ENCODE measurements around the gene XCL2. TPM values are rescaled to one million over a fixed set of nuclear protein-coding genes. Genes with fewer than 3 reads are reported as not detected.

The XCL2 gene
- total and polyA plus RNA-seq, 10 of the 15 experiments (the other 5 are each of a cell fraction or from before 2014, with no cell fraction given) = 0.50 to 299 (median 4.8) TPM

DNA sequence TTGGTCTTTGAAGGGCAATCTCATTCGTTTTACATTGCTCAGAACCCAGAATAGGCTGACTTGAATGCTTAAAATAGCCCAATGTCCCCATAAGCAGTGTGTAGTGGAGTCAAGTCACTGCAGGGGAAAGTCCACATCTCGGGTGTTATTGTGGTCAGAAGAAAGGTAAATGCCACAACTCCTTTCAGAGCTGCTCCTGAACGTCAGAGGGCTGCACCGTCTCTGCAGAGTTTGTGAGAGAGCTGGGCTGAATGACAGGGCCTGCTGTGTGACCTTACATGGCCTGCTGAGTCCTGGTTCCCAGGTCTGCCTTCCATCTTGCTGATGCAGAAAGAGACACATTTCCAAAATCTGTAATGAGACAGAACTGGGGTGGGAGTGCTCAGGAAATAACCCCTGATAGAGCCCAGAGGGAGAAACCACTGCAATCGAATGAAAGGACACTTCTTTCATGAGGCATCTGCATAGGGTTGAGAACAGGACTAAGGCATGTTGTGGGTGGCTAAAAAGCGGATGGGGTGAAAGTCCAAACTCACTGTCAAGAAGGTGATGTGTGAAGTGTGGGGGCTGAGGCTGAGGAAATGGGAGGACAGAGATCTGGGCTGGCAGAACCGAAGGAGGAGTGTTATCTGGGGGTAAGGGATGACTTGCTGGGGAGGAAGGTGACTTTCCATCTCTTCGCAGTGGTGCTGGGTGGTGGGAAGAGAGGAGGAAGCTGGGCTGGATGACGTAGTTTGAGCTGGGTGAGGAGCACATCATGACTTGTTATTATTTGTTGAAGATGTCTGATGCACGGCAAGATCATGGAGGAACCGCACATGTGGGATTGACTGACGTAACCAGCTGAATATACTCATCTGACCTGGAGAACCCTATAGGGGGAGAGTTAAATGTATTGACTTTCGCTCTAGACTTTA is 33.7 kb downstream of the XCL2 start (continued):
- TF ChIP-seq, protein P1, sequence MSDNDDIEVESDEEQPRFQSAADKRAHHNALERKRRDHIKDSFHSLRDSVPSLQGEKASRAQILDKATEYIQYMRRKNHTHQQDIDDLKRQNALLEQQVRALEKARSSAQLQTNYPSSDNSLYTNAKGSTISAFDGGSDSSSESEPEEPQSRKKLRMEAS (IDR thresholded peaks at IDR 0.05; ENCODE audit: low read depth, low read length) = no peak
- TF ChIP-seq, protein P2, sequence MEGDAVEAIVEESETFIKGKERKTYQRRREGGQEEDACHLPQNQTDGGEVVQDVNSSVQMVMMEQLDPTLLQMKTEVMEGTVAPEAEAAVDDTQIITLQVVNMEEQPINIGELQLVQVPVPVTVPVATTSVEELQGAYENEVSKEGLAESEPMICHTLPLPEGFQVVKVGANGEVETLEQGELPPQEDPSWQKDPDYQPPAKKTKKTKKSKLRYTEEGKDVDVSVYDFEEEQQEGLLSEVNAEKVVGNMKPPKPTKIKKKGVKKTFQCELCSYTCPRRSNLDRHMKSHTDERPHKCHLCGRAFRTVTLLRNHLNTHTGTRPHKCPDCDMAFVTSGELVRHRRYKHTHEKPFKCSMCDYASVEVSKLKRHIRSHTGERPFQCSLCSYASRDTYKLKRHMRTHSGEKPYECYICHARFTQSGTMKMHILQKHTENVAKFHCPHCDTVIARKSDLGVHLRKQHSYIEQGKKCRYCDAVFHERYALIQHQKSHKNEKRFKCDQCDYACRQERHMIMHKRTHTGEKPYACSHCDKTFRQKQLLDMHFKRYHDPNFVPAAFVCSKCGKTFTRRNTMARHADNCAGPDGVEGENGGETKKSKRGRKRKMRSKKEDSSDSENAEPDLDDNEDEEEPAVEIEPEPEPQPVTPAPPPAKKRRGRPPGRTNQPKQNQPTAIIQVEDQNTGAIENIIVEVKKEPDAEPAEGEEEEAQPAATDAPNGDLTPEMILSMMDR (IDR thresholded peaks at IDR 0.05 in 2 of 3, conservative IDR thresholded peaks at IDR 0.05 in 1 of 3; ENCODE audit: control insufficient read depth in 2 of 3, extremely low read depth in 1 of 3, insufficient read depth in 1 of 3, low read depth in 3 of 3, low read length in 3 of 3) = no peak
- TF ChIP-seq, protein P3, sequence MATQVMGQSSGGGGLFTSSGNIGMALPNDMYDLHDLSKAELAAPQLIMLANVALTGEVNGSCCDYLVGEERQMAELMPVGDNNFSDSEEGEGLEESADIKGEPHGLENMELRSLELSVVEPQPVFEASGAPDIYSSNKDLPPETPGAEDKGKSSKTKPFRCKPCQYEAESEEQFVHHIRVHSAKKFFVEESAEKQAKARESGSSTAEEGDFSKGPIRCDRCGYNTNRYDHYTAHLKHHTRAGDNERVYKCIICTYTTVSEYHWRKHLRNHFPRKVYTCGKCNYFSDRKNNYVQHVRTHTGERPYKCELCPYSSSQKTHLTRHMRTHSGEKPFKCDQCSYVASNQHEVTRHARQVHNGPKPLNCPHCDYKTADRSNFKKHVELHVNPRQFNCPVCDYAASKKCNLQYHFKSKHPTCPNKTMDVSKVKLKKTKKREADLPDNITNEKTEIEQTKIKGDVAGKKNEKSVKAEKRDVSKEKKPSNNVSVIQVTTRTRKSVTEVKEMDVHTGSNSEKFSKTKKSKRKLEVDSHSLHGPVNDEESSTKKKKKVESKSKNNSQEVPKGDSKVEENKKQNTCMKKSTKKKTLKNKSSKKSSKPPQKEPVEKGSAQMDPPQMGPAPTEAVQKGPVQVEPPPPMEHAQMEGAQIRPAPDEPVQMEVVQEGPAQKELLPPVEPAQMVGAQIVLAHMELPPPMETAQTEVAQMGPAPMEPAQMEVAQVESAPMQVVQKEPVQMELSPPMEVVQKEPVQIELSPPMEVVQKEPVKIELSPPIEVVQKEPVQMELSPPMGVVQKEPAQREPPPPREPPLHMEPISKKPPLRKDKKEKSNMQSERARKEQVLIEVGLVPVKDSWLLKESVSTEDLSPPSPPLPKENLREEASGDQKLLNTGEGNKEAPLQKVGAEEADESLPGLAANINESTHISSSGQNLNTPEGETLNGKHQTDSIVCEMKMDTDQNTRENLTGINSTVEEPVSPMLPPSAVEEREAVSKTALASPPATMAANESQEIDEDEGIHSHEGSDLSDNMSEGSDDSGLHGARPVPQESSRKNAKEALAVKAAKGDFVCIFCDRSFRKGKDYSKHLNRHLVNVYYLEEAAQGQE (IDR thresholded peaks at IDR 0.05; ENCODE audit: low read depth, low read length) = no peak
- TF ChIP-seq ZBED1 (IDR thresholded peaks at IDR 0.05; ENCODE audit: borderline replicate concordance) (no peak; the same call in 1 of the 2 replicates), MYB (IDR thresholded peaks at IDR 0.05; ENCODE audit: borderline replicate concordance, low read depth, low read length) (no peak), SPI1 (IDR thresholded peaks at IDR 0.05; ENCODE audit: borderline replicate concordance, insufficient read depth, low read depth, low read length) (peak; percentile 59; the same call in 1 of the 2 replicates), YY1 (IDR thresholded peaks at IDR 0.05; ENCODE audit: low read depth, low read length) (peak; percentile 45; the same call in 1 of the 2 replicates), RELA (IDR thresholded peaks at IDR 0.05; ENCODE audit: borderline replicate concordance, partially characterized antibody) (no peak), RAD21 (IDR thresholded peaks at IDR 0.05; ENCODE audit: insufficient read depth, low read depth, low read length) (no peak; the same call in 1 of the 2 replicates), TARDBP (IDR thresholded peaks at IDR 0.05; ENCODE audit: borderline replicate concordance) (no peak), MYC (IDR thresholded peaks at IDR 0.05; ENCODE audit: insufficient read depth, insufficient read length, insufficient replicate concordance, low read length, severe bottlenecking) (no peak), KLF5 (IDR thresholded peaks at IDR 0.05; ENCODE audit: partially characterized antibody) (peak; percentile 37), MXI1 (IDR thresholded peaks at IDR 0.05; ENCODE audit: low read depth, low read length) (no peak), CHD4 (IDR thresholded peaks at IDR 0.05) (no peak), ZNF274 (IDR thresholded peaks at IDR 0.05; ENCODE audit: insufficient read depth, insufficient read length) (no peak), ETV6 (conservative IDR thresholded peaks at IDR 0.05 in 1 of 2, IDR thresholded peaks at IDR 0.05 in 1 of 2; ENCODE audit: borderline replicate concordance in 1 of 2, low read depth in 1 of 2) (no peak), ZNF622 (IDR thresholded peaks at IDR 0.05) (no peak), KDM1A (IDR thresholded peaks at IDR 0.05; ENCODE audit: borderline replicate concordance) (no peak), ESRRA (IDR thresholded peaks at IDR 0.05; ENCODE audit: low read length) (peak; percentile 49), RB1 (IDR thresholded peaks at IDR 0.05; ENCODE audit: borderline replicate concordance) (no peak), ZZZ3 (IDR thresholded peaks at IDR 0.05; ENCODE audit: control insufficient read depth, insufficient read length, low read depth) (no peak)
- TF ChIP-seq, protein P4, sequence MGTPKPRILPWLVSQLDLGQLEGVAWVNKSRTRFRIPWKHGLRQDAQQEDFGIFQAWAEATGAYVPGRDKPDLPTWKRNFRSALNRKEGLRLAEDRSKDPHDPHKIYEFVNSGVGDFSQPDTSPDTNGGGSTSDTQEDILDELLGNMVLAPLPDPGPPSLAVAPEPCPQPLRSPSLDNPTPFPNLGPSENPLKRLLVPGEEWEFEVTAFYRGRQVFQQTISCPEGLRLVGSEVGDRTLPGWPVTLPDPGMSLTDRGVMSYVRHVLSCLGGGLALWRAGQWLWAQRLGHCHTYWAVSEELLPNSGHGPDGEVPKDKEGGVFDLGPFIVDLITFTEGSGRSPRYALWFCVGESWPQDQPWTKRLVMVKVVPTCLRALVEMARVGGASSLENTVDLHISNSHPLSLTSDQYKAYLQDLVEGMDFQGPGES (IDR thresholded peaks at IDR 0.05) = no peak
